GM23338 (cell line): ENCODE measurements around the gene HMGB4. TPM values are rescaled to one million over a fixed set of nuclear protein-coding genes. Genes with fewer than 3 reads are reported as not detected.

Experiments used
- ATAC-seq: fragments of 200-7000 bp; cut with Tn5 transposase; 3 replicates; pipeline ENCODE4 v1.9.1; 2020
- DNase-seq: peaks from one replicate; pipeline ENCODE4 v3.0.0-alpha.2; 2015; ENCODE audit warnings: low spot score
- H2AFZ ChIP-seq: fragments of 200-600 bp; sonication (generic); 2 replicates; pipeline ENCODE4 v1.8.0; 2016; ENCODE audit warnings: antibody characterized with exemption, mild to moderate bottlenecking, moderate library complexity
- H3F3A ChIP-seq: fragments of 200-600 bp; sonication (generic); replicated peaks from 2 replicates; pipeline ENCODE4 v1.8.0; 2017; ENCODE audit warnings: antibody characterized with exemption, mixed run types, low read depth
- H3K27ac ChIP-seq: fragments of 200-600 bp; sonication (generic); 2 replicates; pipeline ENCODE4 v1.6.1; 2016; ENCODE audit warnings: low read depth
- H3K27me3 ChIP-seq: fragments of 200-600 bp; sonication (generic); 2 replicates; pipeline ENCODE4 v1.8.0; 2016; ENCODE audit warnings: mild to moderate bottlenecking, mixed run types, moderate library complexity; ENCODE audit not compliant: insufficient read depth
- H3K36me3 ChIP-seq: fragments of 200-600 bp; sonication (generic); 2 replicates; pipeline ENCODE4 v1.8.0; 2016; ENCODE audit warnings: mild to moderate bottlenecking; ENCODE audit not compliant: insufficient read depth
- H3K4me1 ChIP-seq: fragments of 200-600 bp; sonication (generic); 2 replicates; pipeline ENCODE4 v1.8.0; 2016; ENCODE audit warnings: mild to moderate bottlenecking, moderate library complexity; ENCODE audit not compliant: insufficient read depth
- H3K4me2 ChIP-seq: fragments of 200-600 bp; sonication (generic); 2 replicates; pipeline ENCODE4 v1.7.1; 2017; ENCODE audit warnings: mixed run types
- H3K4me3 ChIP-seq: fragments of 200-600 bp; sonication (generic); 2 replicates; pipeline ENCODE4 v1.6.1; 2016; ENCODE audit warnings: mixed run types
- H3K79me2 ChIP-seq: fragments of 200-600 bp; sonication (generic); replicated peaks from 2 replicates; pipeline ENCODE4 v1.8.0; 2017; ENCODE audit warnings: mild to moderate bottlenecking; ENCODE audit not compliant: insufficient read depth
- H3K9me2 ChIP-seq: fragments of 200-600 bp; sonication (generic); 2 replicates; pipeline ENCODE4 v1.8.0; 2017; ENCODE audit not compliant: insufficient read depth
- H4K20me1 ChIP-seq: fragments of 200-600 bp; sonication (generic); replicated peaks from 2 replicates; pipeline ENCODE4 v1.8.0; 2017; ENCODE audit warnings: mild to moderate bottlenecking; ENCODE audit not compliant: insufficient read depth
- H3K27ac Mint-ChIP-seq: 2 replicates; pipeline ENCODE4 v1.8.0; 2020; ENCODE audit warnings: inconsistent platforms, mild to moderate bottlenecking, moderate library complexity, mixed read lengths
- H3K27me3 Mint-ChIP-seq: 3 replicates; pipeline ENCODE4 v1.8.0; 2022; ENCODE audit warnings: low read depth, mild to moderate bottlenecking, moderate library complexity, mixed read lengths, inconsistent platforms; ENCODE audit not compliant: insufficient read depth, poor library complexity
- H3K36me3 Mint-ChIP-seq: 3 replicates; pipeline ENCODE4 v1.8.0; 2021; ENCODE audit warnings: low read depth, mild to moderate bottlenecking, inconsistent platforms, moderate library complexity, mixed read lengths
- H3K4me1 Mint-ChIP-seq: 3 replicates; pipeline ENCODE4 v1.8.0; 2020; ENCODE audit warnings: mild to moderate bottlenecking, inconsistent platforms, mixed read lengths
- H3K4me3 Mint-ChIP-seq: 3 replicates; pipeline ENCODE4 v1.8.0; 2021; ENCODE audit warnings: moderate library complexity, mild to moderate bottlenecking, inconsistent platforms, mixed read lengths
- H3K9me3 Mint-ChIP-seq: 3 replicates; pipeline ENCODE4 v1.8.0; 2020; ENCODE audit warnings: moderate library complexity, mild to moderate bottlenecking, inconsistent platforms, mixed read lengths
- CREB1 ChIP-seq: fragments of 250-450 bp; sonication (Bioruptor Pico); IDR thresholded peaks from 2 replicates; pipeline ENCODE4 v1.5.0; 2020; ENCODE audit warnings: low read depth, mild to moderate bottlenecking, moderate library complexity
- EZH2phosphoT487 ChIP-seq: fragments of 200-600 bp; sonication (generic); IDR thresholded peaks from one replicate; pipeline ENCODE4 v1.8.1; 2018; ENCODE audit warnings: antibody characterized with exemption; ENCODE audit not compliant: unreplicated experiment
- JUNB ChIP-seq: IDR thresholded peaks from one replicate; pipeline ENCODE4 v1.6.1; 2016; ENCODE audit warnings: antibody characterized with exemption; ENCODE audit not compliant: unreplicated experiment
- NANOG ChIP-seq: IDR thresholded peaks from 2 replicates; pipeline ENCODE4 v1.6.1; 2016; ENCODE audit warnings: antibody characterized with exemption, borderline replicate concordance
- STAT1 ChIP-seq: IDR thresholded peaks from one replicate; pipeline ENCODE4 v1.6.1; 2016; ENCODE audit warnings: antibody characterized with exemption; ENCODE audit not compliant: unreplicated experiment
- ZNF114 ChIP-seq: fragments of 250-450 bp; sonication (Bioruptor Pico); IDR thresholded peaks from 2 replicates; pipeline ENCODE4 v1.5.0; 2020; ENCODE audit warnings: mild to moderate bottlenecking, moderate library complexity
- polyA plus RNA-seq: library from polyadenylated mRNA; unstranded; fragments of >200 nt; fragmentation: Nextera tagmentation; extraction: Ambion mirVana; gene quantifications from 2 replicates; pipeline ENCODE4 v1.2.1, GENCODE V29; 2016
- total RNA-seq: library from RNA; depleted of rRNA; stranded (reverse); fragments of >200 nt; shearing (Covaris generic); gene quantifications from 2 replicates; pipeline ENCODE4 v1.2.3, GENCODE V29; 2014
- TF ChIP-seq, protein P1 (sequence below): IDR thresholded peaks from one replicate; pipeline ENCODE4 v1.6.1; 2018; ENCODE audit warnings: antibody characterized with exemption; ENCODE audit not compliant: unreplicated experiment
- TF ChIP-seq, protein P2 (sequence below): fragments of 250-450 bp; sonication (Bioruptor Pico); IDR thresholded peaks from 2 replicates; pipeline ENCODE4 v1.5.0; 2020; ENCODE audit warnings: mild to moderate bottlenecking, moderate library complexity
- TF ChIP-seq, protein P3 (sequence below): IDR thresholded peaks from 2 replicates; pipeline ENCODE4 v1.6.1; 2016; ENCODE audit warnings: antibody characterized with exemption

The HMGB4 gene
- total and polyA plus RNA-seq, 2 experiments from 2014 or later = not detected

DNA sequence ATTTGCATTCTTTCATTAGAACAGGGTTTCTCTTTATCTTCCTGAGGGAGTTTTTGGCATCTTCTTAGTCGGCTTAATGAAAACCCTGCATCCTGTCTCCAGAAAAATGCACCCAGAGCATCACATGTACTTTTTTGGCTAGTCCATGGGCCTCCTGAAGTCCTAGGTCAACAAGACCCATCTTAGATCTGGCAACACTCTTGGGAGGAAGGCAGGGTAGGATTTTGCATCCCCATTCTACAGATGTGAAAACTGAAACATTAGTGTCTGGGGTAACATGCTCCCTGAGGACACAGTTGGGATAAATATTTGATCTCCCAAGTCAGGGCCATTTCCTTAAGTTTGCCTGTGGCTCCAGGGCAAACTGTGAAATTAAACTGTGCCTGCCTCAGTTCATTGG, 40.0 kb upstream of the HMGB4 start (continued):
- TF ChIP-seq, protein P1, sequence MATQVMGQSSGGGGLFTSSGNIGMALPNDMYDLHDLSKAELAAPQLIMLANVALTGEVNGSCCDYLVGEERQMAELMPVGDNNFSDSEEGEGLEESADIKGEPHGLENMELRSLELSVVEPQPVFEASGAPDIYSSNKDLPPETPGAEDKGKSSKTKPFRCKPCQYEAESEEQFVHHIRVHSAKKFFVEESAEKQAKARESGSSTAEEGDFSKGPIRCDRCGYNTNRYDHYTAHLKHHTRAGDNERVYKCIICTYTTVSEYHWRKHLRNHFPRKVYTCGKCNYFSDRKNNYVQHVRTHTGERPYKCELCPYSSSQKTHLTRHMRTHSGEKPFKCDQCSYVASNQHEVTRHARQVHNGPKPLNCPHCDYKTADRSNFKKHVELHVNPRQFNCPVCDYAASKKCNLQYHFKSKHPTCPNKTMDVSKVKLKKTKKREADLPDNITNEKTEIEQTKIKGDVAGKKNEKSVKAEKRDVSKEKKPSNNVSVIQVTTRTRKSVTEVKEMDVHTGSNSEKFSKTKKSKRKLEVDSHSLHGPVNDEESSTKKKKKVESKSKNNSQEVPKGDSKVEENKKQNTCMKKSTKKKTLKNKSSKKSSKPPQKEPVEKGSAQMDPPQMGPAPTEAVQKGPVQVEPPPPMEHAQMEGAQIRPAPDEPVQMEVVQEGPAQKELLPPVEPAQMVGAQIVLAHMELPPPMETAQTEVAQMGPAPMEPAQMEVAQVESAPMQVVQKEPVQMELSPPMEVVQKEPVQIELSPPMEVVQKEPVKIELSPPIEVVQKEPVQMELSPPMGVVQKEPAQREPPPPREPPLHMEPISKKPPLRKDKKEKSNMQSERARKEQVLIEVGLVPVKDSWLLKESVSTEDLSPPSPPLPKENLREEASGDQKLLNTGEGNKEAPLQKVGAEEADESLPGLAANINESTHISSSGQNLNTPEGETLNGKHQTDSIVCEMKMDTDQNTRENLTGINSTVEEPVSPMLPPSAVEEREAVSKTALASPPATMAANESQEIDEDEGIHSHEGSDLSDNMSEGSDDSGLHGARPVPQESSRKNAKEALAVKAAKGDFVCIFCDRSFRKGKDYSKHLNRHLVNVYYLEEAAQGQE = no peak
- TF ChIP-seq CREB1 (CRISPR knock-in tag) (no peak), STAT1 (no peak), EZH2phosphoT487 (no peak), NANOG (no peak)

DNA sequence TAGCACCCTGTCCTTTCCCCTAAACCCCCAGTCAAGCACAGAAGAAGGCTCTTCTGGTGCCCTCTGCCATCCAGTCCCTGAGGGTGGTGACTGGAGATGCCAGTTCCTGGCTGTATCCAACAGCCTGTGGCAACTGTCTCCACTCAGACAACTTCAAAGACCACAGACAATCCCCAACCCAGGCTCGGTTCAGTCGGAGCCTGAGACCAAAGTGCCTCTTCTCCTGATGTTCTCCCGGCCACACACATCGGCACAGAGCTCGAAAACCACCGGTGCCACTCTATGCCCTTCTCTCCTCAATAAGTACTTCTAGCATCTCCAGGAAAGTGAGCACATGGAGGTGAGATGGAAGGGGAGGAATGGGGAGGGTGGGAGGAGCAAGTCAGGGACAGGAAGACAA, 39.6 kb upstream of the HMGB4 start:
- Histone ChIP-seq H3K9me2 (0 out of 2 replicates have a peak, but pooled peaks cover 4% of the 10 kb centered on the region), H3K36me3 (no peaks in the 10 kb centered on the region; the same call in 1 of the 2 replicates), H3K79me2 (no peaks in the 10 kb centered on the region), H3K4me2 (no peak overlapping the region), H3K27ac (no peak overlapping the region), H3K4me3 (no peak overlapping the region), H3K27me3 (no peaks in the 10 kb centered on the region), H4K20me1 (no peaks in the 10 kb centered on the region), H3K4me1 (no peaks in the 10 kb centered on the region), H2AFZ (no peak overlapping the region), H3F3A (no peaks in the 10 kb centered on the region)
- no peak for TF ChIP-seq CREB1 (CRISPR knock-in tag)
- TF ChIP-seq, protein P2, sequence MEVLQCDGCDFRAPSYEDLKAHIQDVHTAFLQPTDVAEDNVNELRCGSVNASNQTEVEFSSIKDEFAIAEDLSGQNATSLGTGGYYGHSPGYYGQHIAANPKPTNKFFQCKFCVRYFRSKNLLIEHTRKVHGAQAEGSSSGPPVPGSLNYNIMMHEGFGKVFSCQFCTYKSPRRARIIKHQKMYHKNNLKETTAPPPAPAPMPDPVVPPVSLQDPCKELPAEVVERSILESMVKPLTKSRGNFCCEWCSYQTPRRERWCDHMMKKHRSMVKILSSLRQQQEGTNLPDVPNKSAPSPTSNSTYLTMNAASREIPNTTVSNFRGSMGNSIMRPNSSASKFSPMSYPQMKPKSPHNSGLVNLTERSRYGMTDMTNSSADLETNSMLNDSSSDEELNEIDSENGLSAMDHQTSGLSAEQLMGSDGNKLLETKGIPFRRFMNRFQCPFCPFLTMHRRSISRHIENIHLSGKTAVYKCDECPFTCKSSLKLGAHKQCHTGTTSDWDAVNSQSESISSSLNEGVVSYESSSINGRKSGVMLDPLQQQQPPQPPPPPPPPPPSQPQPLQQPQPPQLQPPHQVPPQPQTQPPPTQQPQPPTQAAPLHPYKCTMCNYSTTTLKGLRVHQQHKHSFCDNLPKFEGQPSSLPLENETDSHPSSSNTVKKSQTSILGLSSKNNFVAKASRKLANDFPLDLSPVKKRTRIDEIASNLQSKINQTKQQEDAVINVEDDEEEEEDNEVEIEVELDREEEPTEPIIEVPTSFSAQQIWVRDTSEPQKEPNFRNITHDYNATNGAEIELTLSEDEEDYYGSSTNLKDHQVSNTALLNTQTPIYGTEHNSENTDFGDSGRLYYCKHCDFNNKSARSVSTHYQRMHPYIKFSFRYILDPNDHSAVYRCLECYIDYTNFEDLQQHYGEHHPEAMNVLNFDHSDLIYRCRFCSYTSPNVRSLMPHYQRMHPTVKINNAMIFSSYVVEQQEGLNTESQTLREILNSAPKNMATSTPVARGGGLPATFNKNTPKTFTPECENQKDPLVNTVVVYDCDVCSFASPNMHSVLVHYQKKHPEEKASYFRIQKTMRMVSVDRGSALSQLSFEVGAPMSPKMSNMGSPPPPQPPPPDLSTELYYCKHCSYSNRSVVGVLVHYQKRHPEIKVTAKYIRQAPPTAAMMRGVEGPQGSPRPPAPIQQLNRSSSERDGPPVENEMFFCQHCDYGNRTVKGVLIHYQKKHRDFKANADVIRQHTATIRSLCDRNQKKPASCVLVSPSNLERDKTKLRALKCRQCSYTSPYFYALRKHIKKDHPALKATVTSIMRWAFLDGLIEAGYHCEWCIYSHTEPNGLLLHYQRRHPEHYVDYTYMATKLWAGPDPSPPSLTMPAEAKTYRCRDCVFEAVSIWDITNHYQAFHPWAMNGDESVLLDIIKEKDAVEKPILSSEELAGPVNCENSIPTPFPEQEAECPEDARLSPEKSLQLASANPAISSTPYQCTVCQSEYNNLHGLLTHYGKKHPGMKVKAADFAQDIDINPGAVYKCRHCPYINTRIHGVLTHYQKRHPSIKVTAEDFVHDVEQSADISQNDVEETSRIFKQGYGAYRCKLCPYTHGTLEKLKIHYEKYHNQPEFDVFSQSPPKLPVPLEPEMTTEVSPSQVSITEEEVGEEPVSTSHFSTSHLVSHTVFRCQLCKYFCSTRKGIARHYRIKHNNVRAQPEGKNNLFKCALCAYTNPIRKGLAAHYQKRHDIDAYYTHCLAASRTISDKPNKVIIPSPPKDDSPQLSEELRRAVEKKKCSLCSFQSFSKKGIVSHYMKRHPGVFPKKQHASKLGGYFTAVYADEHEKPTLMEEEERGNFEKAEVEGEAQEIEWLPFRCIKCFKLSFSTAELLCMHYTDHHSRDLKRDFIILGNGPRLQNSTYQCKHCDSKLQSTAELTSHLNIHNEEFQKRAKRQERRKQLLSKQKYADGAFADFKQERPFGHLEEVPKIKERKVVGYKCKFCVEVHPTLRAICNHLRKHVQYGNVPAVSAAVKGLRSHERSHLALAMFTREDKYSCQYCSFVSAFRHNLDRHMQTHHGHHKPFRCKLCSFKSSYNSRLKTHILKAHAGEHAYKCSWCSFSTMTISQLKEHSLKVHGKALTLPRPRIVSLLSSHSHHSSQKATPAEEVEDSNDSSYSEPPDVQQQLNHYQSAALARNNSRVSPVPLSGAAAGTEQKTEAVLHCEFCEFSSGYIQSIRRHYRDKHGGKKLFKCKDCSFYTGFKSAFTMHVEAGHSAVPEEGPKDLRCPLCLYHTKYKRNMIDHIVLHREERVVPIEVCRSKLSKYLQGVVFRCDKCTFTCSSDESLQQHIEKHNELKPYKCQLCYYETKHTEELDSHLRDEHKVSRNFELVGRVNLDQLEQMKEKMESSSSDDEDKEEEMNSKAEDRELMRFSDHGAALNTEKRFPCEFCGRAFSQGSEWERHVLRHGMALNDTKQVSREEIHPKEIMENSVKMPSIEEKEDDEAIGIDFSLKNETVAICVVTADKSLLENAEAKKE = no peak
- TF ChIP-seq JUNB = no peak
- no peak for TF ChIP-seq ZNF114 (CRISPR knock-in tag)
- TF ChIP-seq STAT1 = no peak
- TF ChIP-seq, protein P3, sequence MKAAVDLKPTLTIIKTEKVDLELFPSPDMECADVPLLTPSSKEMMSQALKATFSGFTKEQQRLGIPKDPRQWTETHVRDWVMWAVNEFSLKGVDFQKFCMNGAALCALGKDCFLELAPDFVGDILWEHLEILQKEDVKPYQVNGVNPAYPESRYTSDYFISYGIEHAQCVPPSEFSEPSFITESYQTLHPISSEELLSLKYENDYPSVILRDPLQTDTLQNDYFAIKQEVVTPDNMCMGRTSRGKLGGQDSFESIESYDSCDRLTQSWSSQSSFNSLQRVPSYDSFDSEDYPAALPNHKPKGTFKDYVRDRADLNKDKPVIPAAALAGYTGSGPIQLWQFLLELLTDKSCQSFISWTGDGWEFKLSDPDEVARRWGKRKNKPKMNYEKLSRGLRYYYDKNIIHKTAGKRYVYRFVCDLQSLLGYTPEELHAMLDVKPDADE = no peak
- H3K27me3 Mint-ChIP-seq = peaks cover 5% of the 10 kb centered on the region
- no peak for ATAC-seq
- peaks cover 25% of the 10 kb centered on the region for H3K9me3 Mint-ChIP-seq
- H3K36me3 Mint-ChIP-seq = peaks cover 52% of the 10 kb centered on the region
- DNase-seq = no peak
- H3K4me3 Mint-ChIP-seq = no peak overlapping the region
- H3K4me1 Mint-ChIP-seq = no peaks in the 10 kb centered on the region; the same call in 2 of the 3 replicates
- no peak overlapping the region for H3K27ac Mint-ChIP-seq
